Measurements from ENCODE around the gene GFI1B. TPM values are rescaled to one million over a fixed set of nuclear protein-coding genes. Genes with fewer than 3 reads are reported as not detected.

Gene GFI1B
- total RNA-seq, 4 donors from 2014 or later = not detected

DNA sequence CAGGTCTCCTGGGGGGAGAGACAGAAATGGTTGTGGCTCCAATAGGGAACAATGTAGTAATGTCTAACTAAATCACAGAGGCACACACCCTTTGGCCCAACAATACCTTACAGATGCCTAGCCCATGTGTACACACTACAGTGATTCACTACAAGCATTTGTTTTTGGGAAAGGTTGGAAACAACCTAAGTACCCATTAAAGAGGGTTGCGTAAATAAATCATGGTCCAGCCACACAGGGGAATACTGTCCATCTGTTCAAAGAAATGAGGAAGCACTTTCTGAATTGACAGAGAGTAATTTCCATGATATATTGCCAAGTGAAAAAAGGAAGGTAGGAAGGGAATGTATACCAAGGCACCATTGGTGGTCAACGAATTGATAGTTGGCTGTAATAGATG, 30.3 kb downstream of the GFI1B start:
- Histone ChIP-seq H3K4me3 (no peak overlapping the region), H3K36me3 (no peaks in the 10 kb centered on the region), H3K4me1 (no peaks in the 10 kb centered on the region), H3K27ac (no peak overlapping the region), H3K9me3 (peaks cover 0 to 19% (median 0%) of the 10 kb centered on the region in 3 donors), H3K27me3 (peaks cover 51% of the 10 kb centered on the region)
- ATAC-seq = no peak
- 80 to 91% methylated on average over 2 of the region's 2 CpGs for WGBS, 2 donors (ENCODE audit: low coverage in 1 of 2)
- TF ChIP-seq, protein P1, sequence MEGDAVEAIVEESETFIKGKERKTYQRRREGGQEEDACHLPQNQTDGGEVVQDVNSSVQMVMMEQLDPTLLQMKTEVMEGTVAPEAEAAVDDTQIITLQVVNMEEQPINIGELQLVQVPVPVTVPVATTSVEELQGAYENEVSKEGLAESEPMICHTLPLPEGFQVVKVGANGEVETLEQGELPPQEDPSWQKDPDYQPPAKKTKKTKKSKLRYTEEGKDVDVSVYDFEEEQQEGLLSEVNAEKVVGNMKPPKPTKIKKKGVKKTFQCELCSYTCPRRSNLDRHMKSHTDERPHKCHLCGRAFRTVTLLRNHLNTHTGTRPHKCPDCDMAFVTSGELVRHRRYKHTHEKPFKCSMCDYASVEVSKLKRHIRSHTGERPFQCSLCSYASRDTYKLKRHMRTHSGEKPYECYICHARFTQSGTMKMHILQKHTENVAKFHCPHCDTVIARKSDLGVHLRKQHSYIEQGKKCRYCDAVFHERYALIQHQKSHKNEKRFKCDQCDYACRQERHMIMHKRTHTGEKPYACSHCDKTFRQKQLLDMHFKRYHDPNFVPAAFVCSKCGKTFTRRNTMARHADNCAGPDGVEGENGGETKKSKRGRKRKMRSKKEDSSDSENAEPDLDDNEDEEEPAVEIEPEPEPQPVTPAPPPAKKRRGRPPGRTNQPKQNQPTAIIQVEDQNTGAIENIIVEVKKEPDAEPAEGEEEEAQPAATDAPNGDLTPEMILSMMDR (IDR thresholded peaks at IDR 0.05) = no peak
- TF ChIP-seq POLR2A (IDR thresholded peaks at IDR 0.05) = no peak

DNA sequence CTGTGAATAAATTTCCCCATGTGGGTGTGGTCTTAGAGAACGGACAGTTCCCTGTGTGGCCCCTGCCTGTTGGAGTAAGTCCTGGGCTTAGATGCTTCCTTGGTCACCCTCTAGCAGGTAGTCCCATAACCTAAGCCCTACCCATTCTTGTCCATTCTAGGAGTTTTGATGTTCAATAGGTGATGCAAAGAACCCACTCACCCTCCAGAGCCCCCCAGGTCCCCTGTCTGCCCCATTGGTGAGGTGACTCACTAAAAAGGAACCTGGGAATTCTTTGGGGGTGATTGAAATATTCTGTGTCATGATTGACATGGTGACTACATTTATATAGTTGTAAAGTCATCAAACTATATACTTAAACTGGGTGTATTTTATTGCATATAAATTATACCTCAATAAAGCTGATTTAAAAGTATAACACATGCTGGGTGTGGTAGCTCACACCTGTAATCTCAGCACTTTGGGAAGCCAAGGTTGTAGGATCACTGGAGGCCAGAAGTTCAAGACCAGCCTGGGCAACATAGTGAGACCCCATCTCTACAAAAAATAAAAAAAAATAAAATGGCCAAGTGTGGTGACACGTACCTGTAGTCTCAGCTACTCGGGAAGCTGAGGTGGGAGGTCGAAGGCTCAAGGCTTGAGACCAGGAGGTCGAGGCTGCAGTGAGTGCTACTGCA, 31.6 kb downstream of the GFI1B start:
- ATAC-seq = no peak
- no peaks in the 10 kb centered on the region for H3K4me1 ChIP-seq
- peaks cover 46% of the 10 kb centered on the region for H3K27me3 ChIP-seq
- H3K36me3 ChIP-seq = no peaks in the 10 kb centered on the region
- TF ChIP-seq, protein P1 (IDR thresholded peaks at IDR 0.05) = no peak
- TF ChIP-seq EP300 (IDR thresholded peaks at IDR 0.05) (no peak), POLR2A (IDR thresholded peaks at IDR 0.05) (no peak), POLR2AphosphoS5 (IDR thresholded peaks at IDR 0.05) (no peak)
- no peak overlapping the region for H3K27ac ChIP-seq
- WGBS, 2 donors (ENCODE audit: low coverage in 1 of 2) = 76 to 85% methylated on average over 5 of the region's 5 CpGs
- no peak overlapping the region for H3K4me3 ChIP-seq
- H3K9me3 ChIP-seq = peaks cover 0 to 31% (median 0%) of the 10 kb centered on the region in 3 donors

DNA sequence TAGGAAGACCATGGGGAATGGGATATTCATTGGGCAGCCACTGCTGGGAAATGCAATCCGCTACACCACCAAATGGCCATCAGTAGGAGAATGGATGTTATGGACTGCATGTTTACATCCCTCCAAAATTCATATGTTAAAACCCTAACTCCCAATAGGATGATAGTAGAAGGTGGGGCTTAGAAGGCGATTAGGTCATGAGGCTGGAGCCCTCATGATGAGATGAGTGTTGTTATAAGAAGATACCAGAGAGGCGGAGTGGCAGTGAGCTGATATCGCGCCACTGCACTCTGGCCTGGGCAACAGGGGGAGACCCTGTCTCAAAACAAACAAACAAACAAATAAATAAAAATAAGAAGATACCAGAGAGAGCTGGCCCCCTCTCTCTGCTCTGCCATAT, 36.2 kb downstream of the GFI1B start:
- Histone ChIP-seq H3K27ac (no peak overlapping the region), H3K27me3 (peaks cover 29% of the 10 kb centered on the region), H3K9me3 (peaks cover 0 to 45% (median 0%) of the 10 kb centered on the region in 3 donors), H3K36me3 (no peaks in the 10 kb centered on the region), H3K4me1 (no peaks in the 10 kb centered on the region), H3K4me3 (no peak overlapping the region)
- no peak for ATAC-seq
- WGBS, 2 donors (ENCODE audit: low coverage in 1 of 2) = 69 to 88% methylated on average over 4 to 5 of the region's 5 CpGs
- TF ChIP-seq POLR2A (IDR thresholded peaks at IDR 0.05) (no peak), EP300 (IDR thresholded peaks at IDR 0.05) (no peak), POLR2AphosphoS5 (IDR thresholded peaks at IDR 0.05) (no peak)
- TF ChIP-seq, protein P1 (IDR thresholded peaks at IDR 0.05) = no peak

DNA sequence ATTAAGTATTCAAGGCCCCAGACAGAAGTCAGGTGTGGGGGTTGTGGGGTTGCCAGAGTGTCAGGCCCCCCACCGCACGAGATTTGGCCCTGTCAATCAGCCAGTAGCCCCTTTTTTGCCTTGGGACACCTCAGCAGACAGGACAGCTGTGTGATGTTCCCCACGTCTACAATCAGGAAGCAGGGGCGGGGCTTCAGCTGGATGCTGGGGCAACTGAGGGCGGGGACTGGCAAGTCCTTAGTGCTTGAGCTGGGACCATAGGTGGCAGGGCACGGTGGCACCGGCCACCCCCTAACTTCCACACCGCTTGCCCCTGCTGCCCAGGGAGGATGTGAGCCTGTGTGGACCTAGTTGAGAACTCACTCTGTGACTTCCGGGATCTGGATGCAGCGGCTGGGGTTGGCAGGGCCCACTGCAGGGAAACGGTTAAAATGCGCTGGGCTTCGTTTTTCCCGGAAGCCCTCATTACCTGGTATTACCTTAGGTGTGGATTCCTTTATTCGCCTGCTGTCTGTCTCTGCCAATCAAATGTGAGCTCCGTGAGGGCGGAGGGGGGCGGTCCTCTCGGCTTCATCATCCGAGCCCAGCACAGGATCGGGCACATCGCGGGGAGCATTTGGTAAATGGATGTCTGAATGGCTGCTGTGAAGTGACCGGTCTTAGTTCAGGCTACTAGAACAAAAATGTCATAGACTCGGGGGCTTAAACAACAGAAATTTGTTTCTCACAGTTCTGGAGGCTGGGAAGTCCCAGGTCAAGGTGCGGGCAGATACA, 44.8 kb downstream of the GFI1B start:
- Histone ChIP-seq H3K4me1 (peaks cover 0 to 9% (median 5%) of the 10 kb centered on the region in 3 donors), H3K36me3 (no peaks in the 10 kb centered on the region), H3K9me3 (no peaks in the 10 kb centered on the region), H3K27ac (no peak overlapping the region), H3K27me3 (peaks cover 6% of the 10 kb centered on the region), H3K4me3 (no peak overlapping the region)
- ATAC-seq = no peak
- 45 to 73% methylated on average over 5 to 14 of the region's 26 CpGs for WGBS, 2 donors (ENCODE audit: low coverage in 1 of 2)
- no peak for TF ChIP-seq EP300 (IDR thresholded peaks at IDR 0.05)
- TF ChIP-seq, protein P1 (IDR thresholded peaks at IDR 0.05) = no peak
- no peak for TF ChIP-seq POLR2AphosphoS5 (IDR thresholded peaks at IDR 0.05)
- no peak for TF ChIP-seq POLR2A (IDR thresholded peaks at IDR 0.05)
